HEK293 (cell line): ENCODE measurements around the gene SLIT1.

Experiments used
- CTCF ChIA-PET: fragments of 350-600 bp; formaldehyde crosslinking; extraction: SDS; loops from one replicate; lab custom pipeline; 2021; ENCODE audit warnings: antibody characterized with exemption; lab: Yijun Ruan, JAX
- POLR2A ChIA-PET: fragments of 300-600 bp; formaldehyde crosslinking; extraction: SDS; loops from one replicate; lab custom pipeline; 2020; ENCODE audit warnings: antibody characterized with exemption, inconsistent platforms; lab: Yijun Ruan, JAX
- H3K27ac ChIP-seq: fragments of 200-500 bp; sonication (Bioruptor generic); 2 replicates; pipeline ENCODE4 v1.5.1; 2014; ENCODE audit warnings: low read depth, low read length, control low read depth, inconsistent platforms; ENCODE audit errors: extremely low read depth
- H3K36me3 ChIP-seq, 2 experiments: fragments of 200-500 bp in 1 of 2; sonication (Bioruptor generic) in 1 of 2; 1 replicate in 1 of 2; 2 replicates in 1 of 2; pipeline ENCODE4 v1.5.1; 2014 to 2017; ENCODE audit warnings: inconsistent platforms in 2 of 2, low read length in 2 of 2; ENCODE audit not compliant: control insufficient read depth in 2 of 2, insufficient read depth in 1 of 2
- H3K4me1 ChIP-seq: fragments of 200-500 bp; sonication (Bioruptor generic); 2 replicates; pipeline ENCODE4 v1.5.1; 2014; ENCODE audit warnings: mild to moderate bottlenecking, low read length, inconsistent platforms; ENCODE audit not compliant: control insufficient read depth, insufficient read depth
- H3K4me3 ChIP-seq: 2 replicates; pipeline ENCODE4 v1.5.1; 2011; ENCODE audit warnings: low read depth, mild to moderate bottlenecking, control low read depth, low read length, moderate library complexity
- H3K9me3 ChIP-seq: fragments of 200-500 bp; sonication (Bioruptor generic); 2 replicates; pipeline ENCODE4 v1.5.1; 2014; ENCODE audit warnings: low read depth, low read length, inconsistent platforms; ENCODE audit not compliant: control insufficient read depth, insufficient read depth
- EGR2 ChIP-seq: fragments of 450-650 bp; formaldehyde crosslinking; IDR thresholded peaks from 2 replicates; pipeline ENCODE4 v1.5.1; 2016; ENCODE audit warnings: low read depth, missing biosample characterization, missing genetic modification characterization
- GLI2 ChIP-seq: fragments of 450-650 bp; formaldehyde crosslinking; IDR thresholded peaks from 2 replicates; pipeline ENCODE4; 2017; ENCODE audit warnings: missing biosample characterization, missing genetic modification characterization, low read depth, borderline replicate concordance
- GLIS1 ChIP-seq: fragments of 450-650 bp; formaldehyde crosslinking; IDR thresholded peaks from 2 replicates; pipeline ENCODE4 v1.5.1; 2016; ENCODE audit warnings: missing biosample characterization, missing genetic modification characterization
- PRDM1 ChIP-seq: fragments of 450-650 bp; formaldehyde crosslinking; IDR thresholded peaks from 2 replicates; pipeline ENCODE4; 2016; ENCODE audit warnings: missing biosample characterization, missing genetic modification characterization
- SETDB1 ChIP-seq: IDR thresholded peaks from one replicate; pipeline ENCODE4 v1.6.1; 2017; ENCODE audit warnings: mild to moderate bottlenecking, low read length, moderate library complexity, mixed read lengths; ENCODE audit not compliant: insufficient read length
- TCF7L2 ChIP-seq: IDR thresholded peaks from 2 replicates; pipeline ENCODE4 v1.6.1; 2011; ENCODE audit warnings: low read depth, mild to moderate bottlenecking, inconsistent platforms, low read length, moderate library complexity, borderline replicate concordance
- ZFP69B ChIP-seq: fragments of 450-650 bp; formaldehyde crosslinking; IDR thresholded peaks from 2 replicates; pipeline ENCODE4 v1.5.1; 2016; ENCODE audit warnings: missing biosample characterization, missing genetic modification characterization
- ZNF19 ChIP-seq: fragments of 450-650 bp; formaldehyde crosslinking; IDR thresholded peaks from 2 replicates; pipeline ENCODE4; 2016; ENCODE audit warnings: missing biosample characterization, missing genetic modification characterization, low read depth
- ZNF214 ChIP-seq: fragments of 450-650 bp; formaldehyde crosslinking; IDR thresholded peaks from 2 replicates; pipeline ENCODE4 v1.5.1; 2017; ENCODE audit warnings: missing biosample characterization, mild to moderate bottlenecking, missing genetic modification characterization, borderline replicate concordance
- ZNF596 ChIP-seq: fragments of 450-650 bp; IDR thresholded peaks from 2 replicates; pipeline ENCODE4 v1.5.0; 2018; ENCODE audit warnings: missing biosample characterization, mild to moderate bottlenecking, missing genetic modification characterization, moderate library complexity
- ZNF623 ChIP-seq: fragments of 450-650 bp; formaldehyde crosslinking; IDR thresholded peaks from 2 replicates; pipeline ENCODE4 v1.5.1; 2016; ENCODE audit warnings: missing biosample characterization, missing genetic modification characterization
- ZNF664 ChIP-seq: fragments of 450-650 bp; formaldehyde crosslinking; IDR thresholded peaks from 2 replicates; pipeline ENCODE4 v1.5.1; 2016; ENCODE audit warnings: missing biosample characterization, missing genetic modification characterization
- ZNF785 ChIP-seq: fragments of 450-650 bp; formaldehyde crosslinking; IDR thresholded peaks from 2 replicates; pipeline ENCODE4 v1.5.1; 2016; ENCODE audit warnings: missing biosample characterization, missing genetic modification characterization
- TF ChIP-seq, protein P1 (sequence below): fragments of 450-650 bp; formaldehyde crosslinking; conservative IDR thresholded peaks from 2 replicates; pipeline ENCODE4 v1.5.1; 2016; ENCODE audit warnings: low read depth, missing biosample characterization, missing genetic modification characterization
- TF ChIP-seq, protein P2 (sequence below): fragments of 450-650 bp; formaldehyde crosslinking; IDR thresholded peaks from 2 replicates; pipeline ENCODE4 v1.5.1; 2016; ENCODE audit warnings: missing biosample characterization, missing genetic modification characterization
- TF ChIP-seq, protein P3 (sequence below): fragments of 450-650 bp; formaldehyde crosslinking; IDR thresholded peaks from 2 replicates; pipeline ENCODE4 v1.5.1; 2016; ENCODE audit warnings: missing biosample characterization, missing genetic modification characterization
- TF ChIP-seq, protein P4 (sequence below): fragments of 450-650 bp; formaldehyde crosslinking; IDR thresholded peaks from 2 replicates; pipeline ENCODE4 v1.5.1; 2016; ENCODE audit warnings: missing biosample characterization, missing genetic modification characterization, borderline replicate concordance

SLIT1 gene

DNA sequence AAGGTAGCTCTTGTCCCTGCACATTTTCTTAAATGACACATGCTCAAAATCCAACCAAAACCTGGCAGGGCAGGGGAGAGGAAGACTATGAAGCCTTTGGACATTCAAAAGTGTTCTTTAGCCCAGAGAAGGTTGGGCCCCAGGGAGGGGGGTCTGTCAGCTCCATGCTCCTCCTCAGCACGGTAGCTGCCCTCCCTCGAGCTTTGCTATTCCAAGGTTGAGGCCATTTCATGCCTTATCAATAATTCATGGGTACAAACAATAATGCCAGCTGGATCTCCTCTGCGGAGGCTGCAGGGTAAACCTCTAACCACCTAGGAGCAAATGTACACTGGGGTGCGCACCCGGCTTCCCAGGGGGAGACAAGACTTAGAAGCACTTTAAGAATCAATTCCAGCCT lies 61.5 kb downstream of the SLIT1 start (continued):
- TF ChIP-seq, protein P1, sequence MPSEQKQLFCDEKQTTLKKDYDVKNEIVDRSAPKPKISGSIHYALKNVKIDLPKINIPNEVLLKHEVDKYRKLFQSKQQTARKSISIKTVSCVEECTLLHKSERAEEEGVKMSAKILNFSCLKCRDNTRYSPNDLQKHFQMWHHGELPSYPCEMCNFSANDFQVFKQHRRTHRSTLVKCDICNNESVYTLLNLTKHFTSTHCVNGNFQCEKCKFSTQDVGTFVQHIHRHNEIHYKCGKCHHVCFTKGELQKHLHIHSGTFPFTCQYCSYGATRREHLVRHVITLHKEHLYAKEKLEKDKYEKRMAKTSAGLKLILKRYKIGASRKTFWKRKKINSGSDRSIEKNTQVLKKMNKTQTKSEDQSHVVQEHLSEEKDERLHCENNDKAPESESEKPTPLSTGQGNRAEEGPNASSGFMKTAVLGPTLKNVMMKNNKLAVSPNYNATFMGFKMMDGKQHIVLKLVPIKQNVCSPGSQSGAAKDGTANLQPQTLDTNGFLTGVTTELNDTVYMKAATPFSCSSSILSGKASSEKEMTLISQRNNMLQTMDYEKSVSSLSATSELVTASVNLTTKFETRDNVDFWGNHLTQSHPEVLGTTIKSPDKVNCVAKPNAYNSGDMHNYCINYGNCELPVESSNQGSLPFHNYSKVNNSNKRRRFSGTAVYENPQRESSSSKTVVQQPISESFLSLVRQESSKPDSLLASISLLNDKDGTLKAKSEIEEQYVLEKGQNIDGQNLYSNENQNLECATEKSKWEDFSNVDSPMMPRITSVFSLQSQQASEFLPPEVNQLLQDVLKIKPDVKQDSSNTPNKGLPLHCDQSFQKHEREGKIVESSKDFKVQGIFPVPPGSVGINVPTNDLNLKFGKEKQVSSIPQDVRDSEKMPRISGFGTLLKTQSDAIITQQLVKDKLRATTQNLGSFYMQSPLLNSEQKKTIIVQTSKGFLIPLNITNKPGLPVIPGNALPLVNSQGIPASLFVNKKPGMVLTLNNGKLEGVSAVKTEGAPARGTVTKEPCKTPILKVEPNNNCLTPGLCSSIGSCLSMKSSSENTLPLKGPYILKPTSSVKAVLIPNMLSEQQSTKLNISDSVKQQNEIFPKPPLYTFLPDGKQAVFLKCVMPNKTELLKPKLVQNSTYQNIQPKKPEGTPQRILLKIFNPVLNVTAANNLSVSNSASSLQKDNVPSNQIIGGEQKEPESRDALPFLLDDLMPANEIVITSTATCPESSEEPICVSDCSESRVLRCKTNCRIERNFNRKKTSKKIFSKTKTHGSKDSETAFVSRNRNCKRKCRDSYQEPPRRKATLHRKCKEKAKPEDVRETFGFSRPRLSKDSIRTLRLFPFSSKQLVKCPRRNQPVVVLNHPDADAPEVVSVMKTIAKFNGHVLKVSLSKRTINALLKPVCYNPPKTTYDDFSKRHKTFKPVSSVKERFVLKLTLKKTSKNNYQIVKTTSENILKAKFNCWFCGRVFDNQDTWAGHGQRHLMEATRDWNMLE (tag by site-specific recombination), result no peak

DNA sequence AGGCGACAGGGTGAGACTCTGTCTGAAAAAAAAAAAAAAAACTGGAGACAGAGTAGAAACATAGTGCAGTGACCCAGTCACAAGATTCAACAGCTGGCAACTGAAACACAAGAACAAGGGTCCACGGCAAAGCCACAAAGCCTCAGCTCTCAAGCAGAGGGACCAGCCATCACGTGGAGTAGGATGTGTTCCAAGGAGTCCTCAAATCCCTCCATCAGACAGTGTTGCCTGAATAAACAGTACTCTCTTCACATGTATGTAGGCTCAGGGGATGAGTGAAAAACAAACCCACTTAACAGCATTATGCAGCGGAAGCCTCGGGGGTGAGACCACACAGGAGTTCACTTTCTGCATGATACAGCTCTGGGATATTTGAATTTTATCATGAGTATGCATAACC lies 62.0 kb downstream of the SLIT1 start:
- POLR2A ChIA-PET, result no interaction called here
- TF ChIP-seq ZFP69B (tag by site-specific recombination) (no peak), GLIS1 (no peak), ZNF214 (tag by site-specific recombination) (no peak), ZNF664 (tag by site-specific recombination) (no peak), ZNF19 (tag by site-specific recombination) (no peak), GLI2 (tag by site-specific recombination) (no peak), EGR2 (tag by site-specific recombination) (no peak), ZNF596 (tag by site-specific recombination) (no peak), TCF7L2 (no peak), ZNF785 (tag by site-specific recombination) (no peak), PRDM1 (tag by site-specific recombination) (no peak), ZNF623 (tag by site-specific recombination) (no peak), SETDB1 (no peak)
- TF ChIP-seq, protein P2, sequence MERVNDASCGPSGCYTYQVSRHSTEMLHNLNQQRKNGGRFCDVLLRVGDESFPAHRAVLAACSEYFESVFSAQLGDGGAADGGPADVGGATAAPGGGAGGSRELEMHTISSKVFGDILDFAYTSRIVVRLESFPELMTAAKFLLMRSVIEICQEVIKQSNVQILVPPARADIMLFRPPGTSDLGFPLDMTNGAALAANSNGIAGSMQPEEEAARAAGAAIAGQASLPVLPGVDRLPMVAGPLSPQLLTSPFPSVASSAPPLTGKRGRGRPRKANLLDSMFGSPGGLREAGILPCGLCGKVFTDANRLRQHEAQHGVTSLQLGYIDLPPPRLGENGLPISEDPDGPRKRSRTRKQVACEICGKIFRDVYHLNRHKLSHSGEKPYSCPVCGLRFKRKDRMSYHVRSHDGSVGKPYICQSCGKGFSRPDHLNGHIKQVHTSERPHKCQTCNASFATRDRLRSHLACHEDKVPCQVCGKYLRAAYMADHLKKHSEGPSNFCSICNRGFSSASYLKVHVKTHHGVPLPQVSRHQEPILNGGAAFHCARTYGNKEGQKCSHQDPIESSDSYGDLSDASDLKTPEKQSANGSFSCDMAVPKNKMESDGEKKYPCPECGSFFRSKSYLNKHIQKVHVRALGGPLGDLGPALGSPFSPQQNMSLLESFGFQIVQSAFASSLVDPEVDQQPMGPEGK, result no peak
- TF ChIP-seq, protein P3, sequence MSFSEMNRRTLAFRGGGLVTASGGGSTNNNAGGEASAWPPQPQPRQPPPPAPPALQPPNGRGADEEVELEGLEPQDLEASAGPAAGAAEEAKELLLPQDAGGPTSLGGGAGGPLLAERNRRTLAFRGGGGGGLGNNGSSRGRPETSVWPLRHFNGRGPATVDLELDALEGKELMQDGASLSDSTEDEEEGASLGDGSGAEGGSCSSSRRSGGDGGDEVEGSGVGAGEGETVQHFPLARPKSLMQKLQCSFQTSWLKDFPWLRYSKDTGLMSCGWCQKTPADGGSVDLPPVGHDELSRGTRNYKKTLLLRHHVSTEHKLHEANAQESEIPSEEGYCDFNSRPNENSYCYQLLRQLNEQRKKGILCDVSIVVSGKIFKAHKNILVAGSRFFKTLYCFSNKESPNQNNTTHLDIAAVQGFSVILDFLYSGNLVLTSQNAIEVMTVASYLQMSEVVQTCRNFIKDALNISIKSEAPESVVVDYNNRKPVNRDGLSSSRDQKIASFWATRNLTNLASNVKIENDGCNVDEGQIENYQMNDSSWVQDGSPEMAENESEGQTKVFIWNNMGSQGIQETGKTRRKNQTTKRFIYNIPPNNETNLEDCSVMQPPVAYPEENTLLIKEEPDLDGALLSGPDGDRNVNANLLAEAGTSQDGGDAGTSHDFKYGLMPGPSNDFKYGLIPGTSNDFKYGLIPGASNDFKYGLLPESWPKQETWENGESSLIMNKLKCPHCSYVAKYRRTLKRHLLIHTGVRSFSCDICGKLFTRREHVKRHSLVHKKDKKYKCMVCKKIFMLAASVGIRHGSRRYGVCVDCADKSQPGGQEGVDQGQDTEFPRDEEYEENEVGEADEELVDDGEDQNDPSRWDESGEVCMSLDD (tag by site-specific recombination), result no peak
- TF ChIP-seq, protein P4, sequence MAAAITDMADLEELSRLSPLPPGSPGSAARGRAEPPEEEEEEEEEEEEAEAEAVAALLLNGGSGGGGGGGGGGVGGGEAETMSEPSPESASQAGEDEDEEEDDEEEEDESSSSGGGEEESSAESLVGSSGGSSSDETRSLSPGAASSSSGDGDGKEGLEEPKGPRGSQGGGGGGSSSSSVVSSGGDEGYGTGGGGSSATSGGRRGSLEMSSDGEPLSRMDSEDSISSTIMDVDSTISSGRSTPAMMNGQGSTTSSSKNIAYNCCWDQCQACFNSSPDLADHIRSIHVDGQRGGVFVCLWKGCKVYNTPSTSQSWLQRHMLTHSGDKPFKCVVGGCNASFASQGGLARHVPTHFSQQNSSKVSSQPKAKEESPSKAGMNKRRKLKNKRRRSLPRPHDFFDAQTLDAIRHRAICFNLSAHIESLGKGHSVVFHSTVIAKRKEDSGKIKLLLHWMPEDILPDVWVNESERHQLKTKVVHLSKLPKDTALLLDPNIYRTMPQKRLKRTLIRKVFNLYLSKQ, result no peak
- TF ChIP-seq, all 188 proteins: peak for 0
- CTCF ChIA-PET, result interaction anchor here (0.5 to 0.6 kb wide), 3 partner anchors 14 to 58 kb away, joined by 3 to 6 read pairs (median 5); no protein-coding TSS in a partner anchor
- Histone ChIP-seq H3K27ac (no peak overlapping the region), H3K9me3 (no peaks in the 10 kb centered on the region), H3K4me1 (no peaks in the 10 kb centered on the region), H3K4me3 (no peak overlapping the region), H3K36me3 (no peaks in the 10 kb centered on the region)
